Mammary epithelial cell (primary cell): ENCODE measurements around the gene RFX3.

Experiments used
- CTCF ChIP-seq, 2 donors: IDR thresholded peaks in 1 of 2; conservative IDR thresholded peaks in 1 of 2; 2 replicates each; pipeline ENCODE4 v1.5.1; 2011 to 2012; ENCODE audit warnings: inconsistent platforms in 2 of 2, low read length in 2 of 2, mild to moderate bottlenecking in 2 of 2, control low read depth in 1 of 2, low read depth in 1 of 2; ENCODE audit not compliant: insufficient read depth in 1 of 2; ENCODE audit errors: extremely low read depth in 1 of 2
- EZH2 ChIP-seq: IDR thresholded peaks from 2 replicates; pipeline ENCODE4 v1.6.1; 2012; ENCODE audit warnings: low read length, inconsistent platforms, borderline replicate concordance

GRCh38 chr9:3553076-3553765, 27.4 kb upstream of the RFX3 start:
- TF ChIP-seq CTCF (conservative IDR thresholded peaks at IDR 0.05 in 1 of 2, IDR thresholded peaks at IDR 0.05 in 1 of 2; ENCODE audit: extremely low read depth in 1 of 2, insufficient read depth in 1 of 2, low read depth in 1 of 2, low read length in 2 of 2) = no peak
- no peak for TF ChIP-seq EZH2
